Spleen (tissue), 11 donors: ENCODE data around the gene TBX4. TPM values are rescaled to one million over a fixed set of nuclear protein-coding genes. Genes with fewer than 3 reads are reported as not detected.
"Not testable (repeated sequence)": the region's sequence is repeated elsewhere in the genome, so short reads cannot be mapped to it uniquely, and the experiment has no call there.

ENCODE experiments used
- DNase-seq: peaks from one replicate; pipeline ENCODE4 v3.0.0-alpha.2; 2020
- H3K27ac ChIP-seq, 8 donors: fragments of 200-600 bp; sonication (generic) in 7 of 8; 1 replicate in 4 of 8; 2 replicates in 4 of 8; pipeline versions ENCODE4 v1.5.0 to v1.8.0; 2016 to 2021; ENCODE audit warnings: inconsistent platforms in 4 of 8, mild to moderate bottlenecking in 4 of 8, moderate library complexity in 1 of 8
- H3K27me3 ChIP-seq, 7 donors: fragments of 200-600 bp; sonication (generic) in 6 of 7; replicated peaks in 1 of 7; 1 replicate in 4 of 7; 2 replicates in 3 of 7; pipeline versions ENCODE4 v1.5.0 to v1.8.0; 2016 to 2021; ENCODE audit warnings: inconsistent platforms in 3 of 7, mild to moderate bottlenecking in 1 of 7
- H3K36me3 ChIP-seq, 6 donors: fragments of 200-600 bp; sonication (generic) in 5 of 6; 1 replicate in 4 of 6; 2 replicates in 2 of 6; pipeline versions ENCODE4 v1.5.0 to v1.8.0; 2016 to 2021; ENCODE audit warnings: inconsistent platforms in 2 of 6
- H3K4me1 ChIP-seq, 6 donors: fragments of 200-600 bp; sonication (generic) in 5 of 6; 1 replicate in 3 of 6; 2 replicates in 3 of 6; pipeline versions ENCODE4 v1.5.0 to v1.8.0; 2016 to 2021; ENCODE audit warnings: inconsistent platforms in 3 of 6
- H3K4me3 ChIP-seq, 8 donors: fragments of 200-600 bp; sonication (generic) in 7 of 8; 1 replicate in 4 of 8; 2 replicates in 4 of 8; pipeline versions ENCODE4 v1.5.0 to v1.8.0; 2016 to 2021; ENCODE audit warnings: inconsistent platforms in 4 of 8, mild to moderate bottlenecking in 4 of 8, moderate library complexity in 2 of 8
- H3K9me3 ChIP-seq, 8 donors: fragments of 200-600 bp; sonication (generic) in 7 of 8; 1 replicate in 4 of 8; 2 replicates in 4 of 8; pipeline versions ENCODE4 v1.5.0 to v1.8.0; 2016 to 2021; ENCODE audit warnings: inconsistent platforms in 4 of 8
- POLR2A ChIP-seq, 3 donors: fragments of 450-650 bp; IDR thresholded peaks; one replicate each; pipeline ENCODE4 v1.5.1; 2017; ENCODE audit warnings: antibody characterized with exemption in 3 of 3, mild to moderate bottlenecking in 1 of 3
- POLR2AphosphoS5 ChIP-seq, 3 donors: sonication (generic); formaldehyde crosslinking; IDR thresholded peaks; one replicate each; pipeline ENCODE4 v1.5.1; 2017; ENCODE audit warnings: antibody characterized with exemption in 3 of 3
- WGBS, 5 donors: extraction: QIAGEN DNeasy Blood & Tissue Kit in 3 of 5; methylation state at CpG; one replicate each; pipeline versions ENCODE4 v1.1.5 to v1.1.7; 2013 to 2018; 5-methylcytosine and 5-hydroxymethylcytosine counted together
- intact Hi-C: fragments of 100-400 bp; cut with DNase I; formaldehyde crosslinking; loops from one replicate; pipeline ENCODE4 v1.15.0; 2023; ENCODE audit warnings: low total_unique reads
- polyA plus RNA-seq, 3 donors: library from polyadenylated mRNA; stranded (reverse); fragments of 200-250 nt; gene quantifications; one replicate each; pipeline ENCODE4 v1.2.1, GENCODE V29; 2013
- total RNA-seq, 7 donors: library from RNA; depleted of rRNA in 3 of 7; stranded (reverse); fragments of >200 nt in 3 of 7; fragmentation: NEBNext Ultra II Directional in 4 of 7; extraction: Animal tissue kit (Norgen Biotek cat#: 25700) in 4 of 7; gene quantifications; one replicate each; pipeline versions ENCODE4 v1.1.0 to v1.2.1, GENCODE V29; 2016 to 2021
- TF ChIP-seq, protein P1 (sequence below), 11 experiments: fragments of 200-600 bp in 7 of 11; fragments of 450-650 bp in 4 of 11; sonication (generic) in 4 of 11; IDR thresholded peaks in 8 of 11; conservative IDR thresholded peaks in 3 of 11; 1 replicate in 7 of 11; 2 replicates in 4 of 11; pipeline versions ENCODE4 v1.4.0 to v1.8.0; 2016 to 2021; ENCODE audit warnings: antibody characterized with exemption in 11 of 11, inconsistent platforms in 4 of 11, mild to moderate bottlenecking in 1 of 11
- donor health status: healthy with polysubstance abuse.
- donor health status: DM: no; HTN: no; CAD: no; lungs with moderate emphysema.
- donor health status: DM: no; HTN: no; CAD: no.
- donor health status: Bipolar disorder and iron deficiency.
- donor health status: healthy.
- donor health status: DM: no; HTN: no; CAD: no.
- donor health status: DM: yes; HTN: yes; CAD: no.

The TBX4 gene
- total and polyA plus RNA-seq, 10 donors, result not detected

GRCh38 chr17:61429274-61429673 is 22.9 kb upstream of the TBX4 start:
- no peaks in the 10 kb centered on the region for H3K4me1 ChIP-seq
- H3K36me3 ChIP-seq, result no peaks in the 10 kb centered on the region
- peaks cover 0 to 27% (median 11%) of the 10 kb centered on the region in 7 donors for H3K27me3 ChIP-seq
- H3K27ac ChIP-seq, result no peak overlapping the region
- intact Hi-C loops, result no loop called here
- TF ChIP-seq POLR2AphosphoS5 (IDR thresholded peaks at IDR 0.05), result no peak
- TF ChIP-seq, protein P1, sequence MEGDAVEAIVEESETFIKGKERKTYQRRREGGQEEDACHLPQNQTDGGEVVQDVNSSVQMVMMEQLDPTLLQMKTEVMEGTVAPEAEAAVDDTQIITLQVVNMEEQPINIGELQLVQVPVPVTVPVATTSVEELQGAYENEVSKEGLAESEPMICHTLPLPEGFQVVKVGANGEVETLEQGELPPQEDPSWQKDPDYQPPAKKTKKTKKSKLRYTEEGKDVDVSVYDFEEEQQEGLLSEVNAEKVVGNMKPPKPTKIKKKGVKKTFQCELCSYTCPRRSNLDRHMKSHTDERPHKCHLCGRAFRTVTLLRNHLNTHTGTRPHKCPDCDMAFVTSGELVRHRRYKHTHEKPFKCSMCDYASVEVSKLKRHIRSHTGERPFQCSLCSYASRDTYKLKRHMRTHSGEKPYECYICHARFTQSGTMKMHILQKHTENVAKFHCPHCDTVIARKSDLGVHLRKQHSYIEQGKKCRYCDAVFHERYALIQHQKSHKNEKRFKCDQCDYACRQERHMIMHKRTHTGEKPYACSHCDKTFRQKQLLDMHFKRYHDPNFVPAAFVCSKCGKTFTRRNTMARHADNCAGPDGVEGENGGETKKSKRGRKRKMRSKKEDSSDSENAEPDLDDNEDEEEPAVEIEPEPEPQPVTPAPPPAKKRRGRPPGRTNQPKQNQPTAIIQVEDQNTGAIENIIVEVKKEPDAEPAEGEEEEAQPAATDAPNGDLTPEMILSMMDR (IDR thresholded peaks at IDR 0.05 in 8 of 11, conservative IDR thresholded peaks at IDR 0.05 in 3 of 11), result no peak
- no peak overlapping the region for H3K4me3 ChIP-seq
- H3K9me3 ChIP-seq, result no peaks in the 10 kb centered on the region
- no peak for DNase-seq
- 71 to 83% (median 81%) methylated on average over 1 of the region's 1 CpG for WGBS, 5 donors

- WGBS, 5 donors, result 84 to 95% (median 92%) methylated on average over 6 of the region's 6 CpGs
- intact Hi-C loops, H3K9me3 ChIP-seq, H3K27ac ChIP-seq, H3K36me3 ChIP-seq, DNase-seq, H3K4me3 ChIP-seq, H3K4me1 ChIP-seq: not testable (repeated sequence)
- H3K27me3 ChIP-seq, result peaks cover 0 to 22% (median 9%) of the 10 kb centered on the region in 7 donors
Observed at GRCh38 chr17:61429831-61430230, 22.4 kb upstream of the TBX4 start.

- no peak for TF ChIP-seq POLR2AphosphoS5 (IDR thresholded peaks at IDR 0.05)
- Histone ChIP-seq H3K4me3 (no peak overlapping the region), H3K27ac (no peak overlapping the region), H3K36me3 (no peaks in the 10 kb centered on the region), H3K4me1 (no peaks in the 10 kb centered on the region), H3K27me3 (peaks cover 0 to 9% (median 0%) of the 10 kb centered on the region in 7 donors), H3K9me3 (peaks cover 0 to 24% (median 19%) of the 10 kb centered on the region in 8 donors)
- WGBS, 5 donors, result 80 to 87% (median 85%) methylated on average over 4 of the region's 4 CpGs
- intact Hi-C loops, result no loop called here
- DNase-seq, result no peak
Observed at GRCh38 chr17:61431594-61432311, 20.5 kb upstream of the TBX4 start.

GRCh38 chr17:61436273-61436672 is 15.9 kb upstream of the TBX4 start:
- H3K9me3 ChIP-seq, result peaks cover 0 to 43% (median 36%) of the 10 kb centered on the region in 8 donors
- no peaks in the 10 kb centered on the region for H3K36me3 ChIP-seq
- DNase-seq, result no peak
- TF ChIP-seq, protein P1 (IDR thresholded peaks at IDR 0.05 in 8 of 11, conservative IDR thresholded peaks at IDR 0.05 in 3 of 11), result no peak
- TF ChIP-seq POLR2AphosphoS5 (IDR thresholded peaks at IDR 0.05), result no peak
- no peak for TF ChIP-seq POLR2A (IDR thresholded peaks at IDR 0.05)
- no peak overlapping the region for H3K4me3 ChIP-seq
- peaks cover 0 to 30% (median 0%) of the 10 kb centered on the region in 7 donors for H3K27me3 ChIP-seq
- no peak overlapping the region for H3K27ac ChIP-seq
- H3K4me1 ChIP-seq, result no peaks in the 10 kb centered on the region
- intact Hi-C loops, result no loop called here

DNA sequence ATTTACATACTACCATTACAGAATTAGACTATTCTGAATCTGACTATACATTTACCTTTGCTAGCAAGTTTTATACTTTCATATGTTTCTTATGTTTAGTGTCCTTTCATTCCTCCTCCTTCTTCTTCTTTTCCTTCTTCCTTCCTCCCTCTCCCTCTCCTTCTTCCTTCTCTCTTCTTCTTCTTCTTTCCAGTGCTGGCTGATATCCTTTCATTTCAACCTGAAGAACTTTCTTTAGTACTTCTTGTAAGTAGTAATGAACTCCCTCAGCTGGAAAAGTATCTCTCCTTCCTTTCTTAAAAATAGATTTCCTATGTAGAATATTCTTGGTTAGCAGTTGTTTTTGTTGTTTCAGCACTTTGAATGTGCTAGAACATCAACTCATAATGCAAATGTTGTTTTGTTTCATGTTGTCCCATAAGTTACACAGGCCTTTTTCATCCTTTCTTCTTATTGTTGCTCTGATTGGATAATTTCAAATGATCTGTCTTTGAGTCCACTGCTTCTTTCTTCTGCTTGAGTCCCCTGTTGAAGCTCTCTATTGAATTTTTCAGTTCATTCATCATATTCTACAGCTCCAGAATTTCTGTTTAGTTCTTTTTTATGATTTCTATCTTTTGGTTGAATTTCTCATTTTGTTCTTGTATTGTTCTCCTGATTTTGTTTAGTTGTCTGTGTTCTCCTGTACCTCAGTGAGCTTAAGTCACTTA is 15.1 kb upstream of the TBX4 start:
- no peak for DNase-seq
- no peak for TF ChIP-seq POLR2A (IDR thresholded peaks at IDR 0.05)
- no peak for TF ChIP-seq POLR2AphosphoS5 (IDR thresholded peaks at IDR 0.05)
- TF ChIP-seq, protein P1 (IDR thresholded peaks at IDR 0.05 in 8 of 11, conservative IDR thresholded peaks at IDR 0.05 in 3 of 11), result no peak
- Histone ChIP-seq H3K36me3 (no peaks in the 10 kb centered on the region), H3K27ac (no peak overlapping the region), H3K4me1 (no peaks in the 10 kb centered on the region), H3K9me3 (peaks cover 0 to 43% (median 36%) of the 10 kb centered on the region in 8 donors), H3K4me3 (no peak overlapping the region), H3K27me3 (peaks cover 0 to 34% (median 0%) of the 10 kb centered on the region in 7 donors)
- intact Hi-C loops, result no loop called here
